ENCODE data around the gene MAPK4.

MAPK4 gene

GRCh38 chr18:50656841-50657470 lies 97.1 kb downstream of the MAPK4 start:
- DNase-seq, result no peak

- DNase-seq, result no peak
Observed at GRCh38 chr18:50658601-50659000, 98.7 kb downstream of the MAPK4 start.

DNA sequence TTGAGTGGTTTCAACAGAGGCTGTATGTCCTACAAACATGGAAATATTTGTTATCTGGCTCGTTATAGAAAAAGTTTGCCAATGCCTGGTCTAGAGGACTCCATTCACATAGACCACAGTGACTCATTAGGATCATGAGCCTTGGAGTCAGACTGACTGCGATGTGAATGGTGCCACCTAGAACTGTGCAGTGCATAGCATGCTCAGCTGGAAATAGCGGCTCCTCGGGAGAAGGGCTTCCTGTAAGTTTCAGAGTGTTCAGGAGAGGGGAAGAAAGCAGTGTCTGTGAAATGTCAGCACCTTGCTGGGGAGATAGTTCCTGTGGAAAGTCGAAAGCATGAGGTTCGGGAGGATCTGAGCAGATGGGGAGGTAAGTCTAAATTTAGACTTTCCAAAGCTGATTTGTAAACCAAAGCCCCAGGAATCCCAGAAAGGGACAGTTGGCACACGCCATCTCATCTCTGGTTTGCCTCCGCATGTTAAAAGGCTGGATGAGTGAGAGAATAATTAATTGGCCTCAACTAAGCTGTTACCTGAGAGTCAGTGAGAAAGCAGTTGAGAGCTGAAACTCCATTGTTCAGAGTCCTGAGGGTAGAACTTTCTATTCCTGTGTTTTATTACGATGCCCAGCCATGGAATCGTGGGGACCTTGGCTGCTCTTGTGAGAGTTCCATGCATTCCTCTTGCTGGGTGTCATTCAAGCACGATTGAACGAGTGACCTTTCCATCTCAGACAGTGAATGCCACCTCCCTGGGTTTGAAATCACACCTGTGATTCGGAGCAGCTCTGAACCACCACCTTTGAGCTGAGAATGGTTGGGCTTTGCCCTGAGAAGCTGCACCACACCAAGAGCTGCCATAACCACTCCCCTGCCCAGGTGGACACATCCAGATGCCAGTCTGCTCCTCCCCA lies 99.5 kb downstream of the MAPK4 start:
- DNase-seq, result no peak

- DNase-seq, result no peak
Observed at GRCh38 chr18:50661013-50661412, 101.1 kb downstream of the MAPK4 start.

- no peak for DNase-seq
Observed at GRCh38 chr18:50662177-50662576, 102.3 kb downstream of the MAPK4 start.

- no peak for DNase-seq
Observed at GRCh38 chr18:50662775-50663383, 103.0 kb downstream of the MAPK4 start.

- DNase-seq, result no peak
Observed at GRCh38 chr18:50663626-50664441, 103.9 kb downstream of the MAPK4 start.

GRCh38 chr18:50665015-50665414 lies 105.1 kb downstream of the MAPK4 start:
- no peak for DNase-seq

DNA sequence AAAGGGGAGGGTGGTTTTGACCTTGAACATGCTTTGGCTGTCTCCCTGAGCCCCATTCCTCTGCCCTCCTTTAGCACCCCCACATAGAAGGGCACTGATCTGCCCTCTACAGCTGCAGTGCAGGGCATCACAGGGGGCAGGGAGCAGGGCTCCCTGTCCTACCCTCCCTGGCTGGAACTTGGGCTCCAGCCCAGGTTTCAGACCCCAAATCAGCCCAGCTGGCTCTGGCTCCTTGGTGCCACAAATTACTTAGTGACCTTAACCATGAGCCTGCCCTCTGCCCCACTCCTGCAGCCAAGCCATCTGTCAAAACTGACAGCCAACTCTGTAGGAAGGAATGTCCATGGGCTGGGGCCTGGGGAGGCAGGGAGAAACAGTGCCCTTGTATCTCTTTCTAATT lies 105.6 kb downstream of the MAPK4 start:
- DNase-seq, result no peak

DNA sequence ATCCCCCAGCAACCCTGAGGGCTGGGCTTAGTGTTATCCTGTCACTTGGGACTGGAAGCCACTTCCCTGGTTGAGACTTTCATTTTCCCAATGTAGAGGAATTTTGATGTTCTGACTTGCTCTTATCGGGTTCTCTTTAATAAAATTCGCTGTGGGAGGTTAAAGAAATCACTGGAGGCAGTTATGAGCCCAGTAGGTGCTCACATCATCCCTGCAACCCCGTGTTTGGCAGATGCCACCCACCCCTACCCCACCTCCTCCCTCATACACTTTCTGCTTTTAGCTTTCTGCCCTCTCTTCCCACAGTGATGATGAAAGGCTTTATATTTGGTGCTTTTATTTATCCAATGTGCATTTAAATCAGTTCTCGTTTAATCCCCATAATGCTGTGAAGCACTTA lies 106.6 kb downstream of the MAPK4 start:
- no peak for DNase-seq

DNA sequence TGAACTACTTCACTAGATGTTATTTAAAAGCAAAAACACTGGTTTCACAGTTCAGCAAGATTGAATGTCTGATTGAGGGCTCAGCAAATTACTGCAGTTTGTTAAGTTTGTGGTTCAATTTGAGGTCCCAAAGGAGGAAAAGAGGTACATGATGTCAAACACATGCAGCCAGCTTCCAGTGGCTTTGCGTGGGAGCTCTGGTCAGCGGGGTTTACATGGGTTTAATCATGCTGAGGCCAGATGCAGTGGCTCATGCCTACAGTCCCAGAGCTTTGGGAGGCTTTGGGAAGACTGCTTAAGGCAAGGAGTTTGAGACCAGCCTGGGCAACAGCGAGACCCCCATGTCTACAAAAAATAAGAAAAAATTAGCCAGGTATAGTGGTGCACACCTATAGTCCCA lies 111.5 kb downstream of the MAPK4 start:
- DNase-seq, result no peak

DNA sequence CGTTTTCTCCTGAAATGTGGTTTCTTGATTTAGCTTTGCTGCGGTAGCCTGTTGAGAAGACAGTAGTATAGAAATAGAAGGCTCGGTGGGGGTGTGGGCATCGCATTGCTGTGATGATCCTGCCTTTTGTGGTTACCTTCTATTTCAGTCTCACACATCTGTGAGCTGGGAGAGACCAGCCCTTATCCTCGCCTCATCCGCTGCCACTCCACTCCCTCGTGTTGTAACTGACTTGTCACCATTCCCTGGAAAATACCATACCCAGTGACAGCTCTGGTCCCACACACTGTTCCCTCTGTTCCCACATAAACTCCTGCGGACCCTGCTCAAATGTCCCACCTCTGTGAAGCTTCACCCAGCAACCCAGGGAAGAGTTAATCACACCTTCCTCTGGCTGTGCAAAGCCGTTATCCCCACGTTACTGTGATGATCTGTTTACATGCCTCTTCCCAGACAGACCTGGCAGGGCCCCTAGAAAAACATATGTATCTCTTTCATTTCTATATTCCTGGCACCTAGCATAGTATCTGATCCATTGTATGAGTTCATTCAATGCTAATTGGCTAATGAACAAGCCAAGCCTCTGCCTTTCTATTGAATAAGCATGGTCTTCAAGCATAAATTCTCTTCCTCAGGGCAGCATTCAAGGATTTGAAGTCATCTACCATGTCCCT lies 114.6 kb downstream of the MAPK4 start:
- no peak for DNase-seq

DNA sequence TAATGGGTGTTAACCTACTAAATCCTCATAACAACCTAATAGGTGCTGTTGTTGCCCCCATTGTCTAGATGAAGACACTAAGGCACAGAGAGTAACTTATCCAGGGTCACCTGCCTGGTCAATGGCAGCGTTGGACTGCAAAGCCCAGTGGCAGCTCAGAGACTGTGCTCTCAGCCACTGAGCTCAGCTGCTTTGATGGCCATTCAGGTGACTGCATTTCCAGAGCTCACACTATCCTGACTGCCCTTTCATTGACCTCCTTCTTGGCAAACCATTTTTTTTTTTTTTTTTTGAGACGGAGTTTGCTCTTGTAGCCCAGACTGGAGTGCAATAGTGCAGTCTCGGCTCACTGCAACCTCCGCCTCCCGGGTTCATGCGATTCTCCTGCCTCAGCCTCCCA lies 115.2 kb downstream of the MAPK4 start:
- DNase-seq, result no peak

DNA sequence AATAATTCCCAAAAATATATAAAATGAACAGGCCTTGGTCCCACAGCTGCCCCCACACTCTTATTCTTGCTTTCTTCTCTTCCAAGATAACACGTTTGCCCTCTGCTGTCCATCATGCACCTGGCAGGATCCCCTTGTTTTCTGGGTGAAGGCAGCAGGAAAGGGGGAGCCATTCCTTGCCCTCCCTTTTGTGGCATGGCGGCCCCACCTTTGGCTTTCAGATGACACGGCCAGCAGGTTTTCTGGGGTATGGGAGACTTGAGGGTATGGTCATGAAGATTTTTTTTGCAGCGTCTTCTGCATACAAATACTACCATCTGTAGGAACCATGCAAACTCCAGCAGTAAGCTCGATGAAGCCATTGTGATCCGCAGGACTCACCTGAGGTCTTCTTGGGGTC lies 118.8 kb downstream of the MAPK4 start:
- no peak for DNase-seq

DNA sequence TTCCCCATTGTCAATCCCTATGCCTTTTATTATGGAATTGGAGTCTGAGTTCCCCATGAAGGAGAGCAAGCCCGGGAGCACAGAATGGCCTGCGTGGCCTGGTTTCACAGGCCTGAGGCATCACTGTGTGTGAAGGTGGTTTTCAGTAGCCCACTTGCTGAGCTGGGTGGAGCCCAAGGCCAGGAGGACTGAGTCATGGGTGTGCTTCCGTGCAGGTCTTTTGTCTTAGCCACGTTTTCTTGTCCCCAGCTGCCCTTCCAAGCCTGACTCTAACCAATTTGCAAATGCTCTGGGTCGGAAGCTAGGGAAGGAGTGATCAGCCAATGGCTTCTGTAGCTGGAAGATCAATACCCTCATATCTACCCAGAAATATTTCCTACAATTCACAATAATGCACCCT lies 119.2 kb downstream of the MAPK4 start:
- no peak for DNase-seq

- no peak for DNase-seq
Observed at GRCh38 chr18:50679656-50680055, 119.8 kb downstream of the MAPK4 start.

GRCh38 chr18:50680966-50681365 lies 121.1 kb downstream of the MAPK4 start:
- no peak for DNase-seq

GRCh38 chr18:50682852-50683251 lies 123.0 kb downstream of the MAPK4 start:
- DNase-seq, result no peak

DNA sequence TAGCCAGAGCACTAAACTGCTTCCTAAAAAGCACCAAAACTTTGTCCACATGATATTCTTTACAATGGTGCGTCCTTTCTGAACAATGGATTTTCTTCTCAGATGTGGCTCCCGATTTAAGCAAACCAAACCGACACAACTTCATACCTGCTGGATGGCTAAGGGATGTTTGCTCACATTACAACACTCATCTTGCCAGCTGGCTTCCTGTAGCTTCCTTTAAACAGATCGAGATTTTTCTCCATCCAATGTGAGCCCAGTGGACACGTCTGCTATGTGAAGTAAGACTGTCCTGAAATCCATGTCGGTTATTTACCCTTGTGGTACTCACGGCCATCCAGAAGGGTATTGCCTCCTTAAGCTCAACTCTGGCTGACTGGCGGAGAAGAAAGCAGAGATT lies 126.5 kb downstream of the MAPK4 start:
- no peak for DNase-seq

- no peak for DNase-seq
Observed at GRCh38 chr18:50687491-50687890, 127.6 kb downstream of the MAPK4 start.

DNA sequence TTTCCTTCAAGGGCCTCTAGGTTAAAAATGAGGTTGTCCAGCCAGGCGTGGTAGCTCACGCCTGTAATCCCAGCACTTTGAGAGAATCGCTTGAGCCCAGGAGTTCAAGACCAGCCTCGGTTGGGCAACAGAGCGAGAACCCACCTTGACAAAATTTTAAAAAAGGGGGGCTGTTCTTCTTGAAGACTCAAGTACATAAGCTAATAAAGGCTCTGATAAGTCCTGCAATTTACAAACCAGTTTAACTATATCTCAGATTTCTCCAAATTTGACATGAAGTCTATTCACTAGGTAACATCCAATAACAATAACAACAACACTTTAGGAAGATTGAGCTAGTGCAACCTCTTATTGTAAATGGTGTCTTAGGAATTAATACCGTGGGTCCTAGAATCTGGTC lies 129.7 kb downstream of the MAPK4 start:
- DNase-seq, result no peak

- DNase-seq, result no peak
Observed at GRCh38 chr18:50694147-50694546, 134.3 kb downstream of the MAPK4 start.
